Measurements from ENCODE around the gene TMEM53. TPM values are rescaled to one million over a fixed set of nuclear protein-coding genes. Genes with fewer than 3 reads are reported as not detected.

The TMEM53 gene
- total RNA-seq, 2 donors from 2014 or later = 26.4 to 29.6 TPM

GRCh38 chr1:44611866-44612265, 62.4 kb downstream of the TMEM53 start:
- no peak for TF ChIP-seq CTCF (IDR thresholded peaks at IDR 0.05)
- no peak for DNase-seq
- no peaks in the 10 kb centered on the region for H3K36me3 ChIP-seq
- no peak overlapping the region for H3K9ac ChIP-seq (ENCODE audit: low read depth in 2 of 2, low read length in 2 of 2)
- intact Hi-C loops (cut with DNase I) = no loop called here
- no peak overlapping the region for H3K4me3 ChIP-seq
- H3K27me3 ChIP-seq = peaks cover 3% of the 10 kb centered on the region
- no peak overlapping the region for H3K27ac ChIP-seq
- no peaks in the 10 kb centered on the region for H3K9me3 ChIP-seq
- no peaks in the 10 kb centered on the region for H3K4me1 ChIP-seq

- intact Hi-C loops (cut with DNase I) = no loop called here
- Histone ChIP-seq H3K36me3 (no peaks in the 10 kb centered on the region), H3K4me3 (no peak overlapping the region), H3K27me3 (no peaks in the 10 kb centered on the region), H3K9me3 (no peaks in the 10 kb centered on the region), H3K9ac (ENCODE audit: low read depth in 2 of 2, low read length in 2 of 2) (no peak overlapping the region), H3K4me1 (no peaks in the 10 kb centered on the region), H3K27ac (no peak overlapping the region)
- DNase-seq = no peak
- TF ChIP-seq CTCF (IDR thresholded peaks at IDR 0.05) = no peak
These were observed 62.9 kb downstream of the TMEM53 start for GRCh38 chr1:44611419-44611818.

GRCh38 chr1:44610527-44611148, 63.6 kb downstream of the TMEM53 start:
- Histone ChIP-seq H3K9me3 (no peaks in the 10 kb centered on the region), H3K9ac (ENCODE audit: low read depth in 2 of 2, low read length in 2 of 2) (no peak overlapping the region), H3K36me3 (no peaks in the 10 kb centered on the region), H3K4me1 (no peaks in the 10 kb centered on the region), H3K27me3 (no peaks in the 10 kb centered on the region), H3K4me3 (no peak overlapping the region), H3K27ac (no peak overlapping the region)
- no peak for DNase-seq
- TF ChIP-seq CTCF (IDR thresholded peaks at IDR 0.05) = no peak
- intact Hi-C loops (cut with DNase I) = no loop called here

- no peak for DNase-seq
- no peak overlapping the region for H3K4me3 ChIP-seq
- no peak overlapping the region for H3K9ac ChIP-seq (ENCODE audit: low read depth in 2 of 2, low read length in 2 of 2)
- no peak overlapping the region for H3K27ac ChIP-seq
- H3K27me3 ChIP-seq = no peaks in the 10 kb centered on the region
- H3K4me1 ChIP-seq = no peaks in the 10 kb centered on the region
- no peak for TF ChIP-seq CTCF (IDR thresholded peaks at IDR 0.05)
- H3K36me3 ChIP-seq = no peaks in the 10 kb centered on the region
- intact Hi-C loops (cut with DNase I) = loop anchor here (2.0 kb wide), 1 partner anchor 43 kb away; no protein-coding TSS in a partner anchor
- H3K9me3 ChIP-seq = no peaks in the 10 kb centered on the region
These were observed 64.3 kb downstream of the TMEM53 start for GRCh38 chr1:44609768-44610526.

- Histone ChIP-seq H3K36me3 (no peaks in the 10 kb centered on the region), H3K9me3 (no peaks in the 10 kb centered on the region), H3K4me1 (no peaks in the 10 kb centered on the region), H3K27me3 (no peaks in the 10 kb centered on the region), H3K27ac (no peak overlapping the region), H3K9ac (ENCODE audit: low read depth in 2 of 2, low read length in 2 of 2) (no peak overlapping the region), H3K4me3 (no peak overlapping the region)
- no peak for TF ChIP-seq CTCF (IDR thresholded peaks at IDR 0.05)
- intact Hi-C loops (cut with DNase I) = loop anchor here (2.0 kb wide), 1 partner anchor 43 kb away; no protein-coding TSS in a partner anchor
- peak; percentile 56 for DNase-seq
These were observed 64.9 kb downstream of the TMEM53 start for GRCh38 chr1:44609412-44609767.
